Omental fat pad (tissue), 4 donors: Measurements from ENCODE around the gene TMEM240. TPM values are rescaled to one million over a fixed set of nuclear protein-coding genes. Genes with fewer than 3 reads are reported as not detected.
A peak's percentile ranks its signal among the peaks of the same experiment; 100 is the strongest.

Experiments
- ATAC-seq: fragments of 150-250 bp; one replicate; pipeline ENCODE4 v1.9.1; 2016; ENCODE audit warnings: mild to moderate bottlenecking, moderate library complexity; ENCODE audit not compliant: low FRiP score
- DNase-seq: peaks from one replicate; pipeline ENCODE4 v3.0.0-alpha.2; 2019; ENCODE audit warnings: low spot score
- total RNA-seq, 4 donors: library from RNA; depleted of rRNA; stranded (reverse); fragments of >200 nt; gene quantifications; one replicate each; pipeline ENCODE4 v1.1.0, GENCODE V29; 2016
- TF ChIP-seq, protein P1 (sequence below), 3 donors: fragments of 450-650 bp; IDR thresholded peaks; one replicate each; pipeline ENCODE4 v1.5.1; 2016 to 2017; ENCODE audit warnings: antibody characterized with exemption in 3 of 3, mild to moderate bottlenecking in 3 of 3, moderate library complexity in 2 of 3

The TMEM240 gene
- total RNA-seq, 4 donors from 2014 or later, result 2.6 to 3.5 (median 3.1) TPM

DNA sequence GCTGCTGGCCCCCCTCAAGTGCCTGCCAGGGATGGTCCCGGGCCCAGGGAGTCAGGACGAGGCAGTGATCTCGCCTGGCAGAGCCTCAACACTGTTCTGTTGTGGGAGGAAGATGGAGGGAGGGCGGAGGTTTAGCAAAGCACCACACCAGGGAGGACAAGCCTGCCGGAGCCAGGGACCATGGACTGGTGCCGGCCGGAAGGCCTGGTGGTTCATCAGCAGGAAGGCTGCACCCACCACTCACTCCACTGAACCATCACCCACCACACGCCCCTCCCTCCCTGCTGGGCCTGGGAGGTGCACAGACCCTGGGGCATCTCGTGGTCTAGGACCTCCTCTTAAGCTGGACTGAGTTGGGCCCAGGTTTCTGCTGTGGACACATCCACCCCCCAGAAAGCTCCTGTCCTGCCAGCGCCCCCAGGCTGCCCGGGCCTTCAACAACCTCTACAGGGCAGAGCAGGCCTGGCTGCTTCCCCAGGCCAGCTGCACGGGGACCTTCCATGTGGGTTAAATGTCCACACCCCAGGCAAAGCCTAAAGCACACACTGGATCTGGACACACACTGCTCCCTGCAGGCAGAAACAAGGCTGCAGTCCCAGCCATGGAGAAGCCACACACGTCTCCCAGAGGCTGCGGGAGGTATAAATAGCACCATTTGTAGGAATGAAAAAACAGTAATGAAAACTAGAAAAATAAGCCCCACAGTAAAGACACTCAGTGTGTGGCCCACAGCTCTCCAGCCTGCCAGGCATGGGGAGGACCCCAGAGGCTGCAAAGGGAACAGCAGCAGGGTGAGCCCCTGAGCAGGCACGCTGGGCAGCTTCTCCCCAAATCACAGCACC lies 10.4 kb upstream of the TMEM240 start:
- TF ChIP-seq, protein P1, sequence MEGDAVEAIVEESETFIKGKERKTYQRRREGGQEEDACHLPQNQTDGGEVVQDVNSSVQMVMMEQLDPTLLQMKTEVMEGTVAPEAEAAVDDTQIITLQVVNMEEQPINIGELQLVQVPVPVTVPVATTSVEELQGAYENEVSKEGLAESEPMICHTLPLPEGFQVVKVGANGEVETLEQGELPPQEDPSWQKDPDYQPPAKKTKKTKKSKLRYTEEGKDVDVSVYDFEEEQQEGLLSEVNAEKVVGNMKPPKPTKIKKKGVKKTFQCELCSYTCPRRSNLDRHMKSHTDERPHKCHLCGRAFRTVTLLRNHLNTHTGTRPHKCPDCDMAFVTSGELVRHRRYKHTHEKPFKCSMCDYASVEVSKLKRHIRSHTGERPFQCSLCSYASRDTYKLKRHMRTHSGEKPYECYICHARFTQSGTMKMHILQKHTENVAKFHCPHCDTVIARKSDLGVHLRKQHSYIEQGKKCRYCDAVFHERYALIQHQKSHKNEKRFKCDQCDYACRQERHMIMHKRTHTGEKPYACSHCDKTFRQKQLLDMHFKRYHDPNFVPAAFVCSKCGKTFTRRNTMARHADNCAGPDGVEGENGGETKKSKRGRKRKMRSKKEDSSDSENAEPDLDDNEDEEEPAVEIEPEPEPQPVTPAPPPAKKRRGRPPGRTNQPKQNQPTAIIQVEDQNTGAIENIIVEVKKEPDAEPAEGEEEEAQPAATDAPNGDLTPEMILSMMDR (IDR thresholded peaks at IDR 0.05), result peak in 1 of 3 donors; percentile 17
- ATAC-seq (no peak), DNase-seq (no peak)

DNA sequence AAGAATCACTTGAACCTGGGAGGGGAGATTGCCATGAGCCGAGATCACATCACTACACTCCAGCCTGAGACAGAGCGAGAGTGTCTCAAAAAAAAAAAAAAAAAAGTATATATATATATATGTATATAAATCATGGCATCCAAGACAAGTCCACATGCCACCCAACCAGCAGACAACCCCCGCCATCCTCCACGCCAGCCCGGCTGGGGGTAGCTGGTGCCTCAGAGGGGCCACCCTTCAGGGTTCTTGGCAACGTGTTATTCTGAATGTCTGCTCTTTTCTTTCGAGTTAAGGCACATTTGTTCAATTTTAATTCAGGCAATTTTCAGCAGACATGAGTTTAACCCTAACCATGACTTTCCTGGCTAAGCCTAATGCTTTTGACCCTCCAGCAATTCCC lies 9.7 kb upstream of the TMEM240 start:
- ATAC-seq (no peak), DNase-seq (no peak)
- TF ChIP-seq, protein P1 (IDR thresholded peaks at IDR 0.05), result no peak

DNA sequence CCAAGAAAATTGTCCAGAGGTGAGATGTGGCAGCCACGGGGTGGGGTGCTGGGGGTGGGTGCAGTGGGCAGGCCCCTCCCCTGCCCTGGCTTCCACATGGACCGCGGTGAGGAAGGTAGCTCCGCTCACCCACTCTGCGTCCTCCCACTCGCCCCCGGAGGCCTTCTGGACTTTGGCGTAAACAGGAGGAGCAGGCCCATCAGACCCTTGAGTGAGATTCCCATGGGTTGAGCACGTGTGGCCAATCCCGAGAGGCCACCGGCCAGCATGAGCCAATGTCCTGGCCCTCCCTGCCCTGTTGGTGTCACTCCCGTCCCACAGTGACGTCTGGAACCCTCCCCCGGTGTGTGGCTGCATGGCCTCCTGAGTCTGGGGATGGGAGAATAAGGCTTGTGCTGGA lies 8.2 kb upstream of the TMEM240 start:
- ATAC-seq (no peak), DNase-seq (no peak)

DNA sequence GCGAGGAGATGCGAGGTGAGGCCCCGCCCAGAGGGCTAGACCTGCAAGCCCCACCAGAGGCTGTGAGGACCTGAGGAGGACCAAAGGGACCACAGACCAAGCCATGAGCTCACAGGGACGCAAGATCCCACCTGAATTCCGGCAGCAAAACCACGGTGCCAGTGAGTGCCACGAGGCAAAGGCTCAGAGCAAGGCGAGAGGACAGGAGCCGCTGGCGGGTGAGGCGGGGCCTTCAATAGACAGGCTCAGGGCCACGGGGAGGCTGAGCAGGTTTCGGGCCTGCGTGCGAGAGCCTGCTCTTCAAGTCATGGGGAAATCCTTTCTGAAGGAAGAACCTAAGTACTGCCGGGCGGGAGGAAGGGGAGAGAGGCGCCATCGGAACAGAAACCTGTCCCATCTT lies 7.1 kb upstream of the TMEM240 start:
- ATAC-seq (no peak), DNase-seq (no peak)
- TF ChIP-seq, protein P1 (IDR thresholded peaks at IDR 0.05), result no peak

More for the DNA sequence above, 8.2 kb upstream of the TMEM240 start:
- TF ChIP-seq, protein P1 (IDR thresholded peaks at IDR 0.05), result no peak

DNA sequence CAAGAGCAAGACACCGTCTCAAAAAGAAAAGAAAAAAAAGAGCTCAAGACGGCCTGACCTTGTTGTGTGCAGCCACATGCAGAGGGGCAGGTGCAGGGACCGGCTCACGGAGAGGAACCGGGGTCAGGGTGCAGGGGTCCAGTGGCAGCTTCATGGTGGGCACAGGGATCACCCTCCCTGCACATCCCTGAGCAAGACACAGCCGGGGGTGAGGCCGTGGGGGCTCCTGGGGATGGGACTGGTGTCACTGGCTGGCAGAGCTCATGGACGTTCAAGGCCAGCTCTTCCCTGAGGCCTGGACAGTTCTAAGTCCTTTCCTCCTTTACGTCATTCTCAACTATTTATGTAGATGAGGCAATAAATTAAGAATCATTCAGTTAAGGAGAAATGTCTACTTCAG lies 6.6 kb upstream of the TMEM240 start:
- ATAC-seq, result no peak
- no peak for DNase-seq
- TF ChIP-seq, protein P1 (IDR thresholded peaks at IDR 0.05), result no peak

DNA sequence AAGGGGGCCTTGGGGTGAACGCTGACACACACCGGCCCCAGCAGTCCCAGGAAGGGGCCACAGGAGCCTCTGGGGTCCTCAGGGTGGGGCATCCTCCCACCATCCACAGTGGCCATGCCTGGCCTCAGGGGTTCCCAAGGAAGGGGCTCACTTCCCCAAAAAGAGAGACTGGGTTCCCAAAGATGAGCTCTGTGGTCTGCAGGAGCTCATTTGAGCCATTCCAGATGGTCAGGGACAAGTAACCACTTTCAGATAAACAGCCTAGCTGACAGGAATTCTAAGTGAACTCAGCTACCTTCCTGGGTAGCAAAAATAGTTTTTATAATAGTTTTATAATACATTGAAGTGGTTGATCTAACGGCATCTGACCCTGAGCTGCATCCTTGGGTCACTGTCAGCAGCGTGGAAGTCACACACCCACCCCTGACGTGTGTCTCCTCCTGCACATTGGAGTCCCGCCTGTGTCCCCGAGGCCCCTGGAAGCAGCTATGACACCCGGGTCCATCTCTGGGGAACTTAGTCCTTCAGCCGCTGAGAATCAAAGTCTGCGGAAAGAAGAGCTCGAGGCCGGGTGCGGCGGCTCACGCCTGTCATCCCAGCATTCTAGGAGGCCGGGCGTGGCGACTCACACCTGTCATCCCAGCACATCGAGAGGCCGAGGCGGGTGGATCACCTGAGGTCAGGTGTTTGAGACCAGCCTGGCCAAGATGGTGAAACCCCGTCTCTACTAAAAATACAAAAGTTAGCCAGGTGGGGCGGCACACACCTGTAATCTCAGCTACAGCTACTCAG lies 5.7 kb upstream of the TMEM240 start:
- ATAC-seq, result no peak
- TF ChIP-seq, protein P1 (IDR thresholded peaks at IDR 0.05), result no peak
- DNase-seq, result no peak
